ENCODE measurements around the gene KCNMB3.

DNA sequence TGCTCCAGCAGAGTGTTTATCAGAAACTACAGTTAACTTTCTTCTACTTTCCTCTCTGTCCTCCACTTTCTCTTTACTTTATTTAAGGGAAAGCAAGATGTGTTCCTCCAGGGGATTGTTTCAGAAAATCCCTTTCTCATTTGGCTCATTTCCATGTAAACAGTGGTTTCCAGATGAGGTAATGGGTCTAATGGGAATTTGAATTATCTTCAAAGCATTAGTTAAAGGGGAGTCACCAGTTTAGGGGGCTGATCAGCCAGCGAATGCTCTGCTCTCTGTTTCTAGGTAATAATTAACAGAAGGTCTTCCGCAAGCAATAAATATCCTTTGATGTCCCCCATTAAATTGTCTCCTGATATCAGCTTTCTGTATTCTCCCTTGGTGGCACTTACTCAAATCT is 41.5 kb upstream of the KCNMB3 start:
- TF ChIP-seq EZH2phosphoT487 (IDR thresholded peaks at IDR 0.05; ENCODE audit: borderline replicate concordance): no peak
- TF ChIP-seq SP1 (IDR thresholded peaks at IDR 0.05; ENCODE audit: low read depth): no peak
- TF ChIP-seq, protein P1, sequence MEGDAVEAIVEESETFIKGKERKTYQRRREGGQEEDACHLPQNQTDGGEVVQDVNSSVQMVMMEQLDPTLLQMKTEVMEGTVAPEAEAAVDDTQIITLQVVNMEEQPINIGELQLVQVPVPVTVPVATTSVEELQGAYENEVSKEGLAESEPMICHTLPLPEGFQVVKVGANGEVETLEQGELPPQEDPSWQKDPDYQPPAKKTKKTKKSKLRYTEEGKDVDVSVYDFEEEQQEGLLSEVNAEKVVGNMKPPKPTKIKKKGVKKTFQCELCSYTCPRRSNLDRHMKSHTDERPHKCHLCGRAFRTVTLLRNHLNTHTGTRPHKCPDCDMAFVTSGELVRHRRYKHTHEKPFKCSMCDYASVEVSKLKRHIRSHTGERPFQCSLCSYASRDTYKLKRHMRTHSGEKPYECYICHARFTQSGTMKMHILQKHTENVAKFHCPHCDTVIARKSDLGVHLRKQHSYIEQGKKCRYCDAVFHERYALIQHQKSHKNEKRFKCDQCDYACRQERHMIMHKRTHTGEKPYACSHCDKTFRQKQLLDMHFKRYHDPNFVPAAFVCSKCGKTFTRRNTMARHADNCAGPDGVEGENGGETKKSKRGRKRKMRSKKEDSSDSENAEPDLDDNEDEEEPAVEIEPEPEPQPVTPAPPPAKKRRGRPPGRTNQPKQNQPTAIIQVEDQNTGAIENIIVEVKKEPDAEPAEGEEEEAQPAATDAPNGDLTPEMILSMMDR (IDR thresholded peaks at IDR 0.05 in 2 of 3, conservative IDR thresholded peaks at IDR 0.05 in 1 of 3; ENCODE audit: borderline replicate concordance in 1 of 3, insufficient read depth in 1 of 3, low read depth in 2 of 3, low read length in 2 of 3): no peak
- no peak for TF ChIP-seq POLR2AphosphoS5 (IDR thresholded peaks at IDR 0.05; ENCODE audit: low read depth, low read length)
- no peak for TF ChIP-seq CEBPB (IDR thresholded peaks at IDR 0.05; ENCODE audit: low read depth)
- TF ChIP-seq, protein P2, sequence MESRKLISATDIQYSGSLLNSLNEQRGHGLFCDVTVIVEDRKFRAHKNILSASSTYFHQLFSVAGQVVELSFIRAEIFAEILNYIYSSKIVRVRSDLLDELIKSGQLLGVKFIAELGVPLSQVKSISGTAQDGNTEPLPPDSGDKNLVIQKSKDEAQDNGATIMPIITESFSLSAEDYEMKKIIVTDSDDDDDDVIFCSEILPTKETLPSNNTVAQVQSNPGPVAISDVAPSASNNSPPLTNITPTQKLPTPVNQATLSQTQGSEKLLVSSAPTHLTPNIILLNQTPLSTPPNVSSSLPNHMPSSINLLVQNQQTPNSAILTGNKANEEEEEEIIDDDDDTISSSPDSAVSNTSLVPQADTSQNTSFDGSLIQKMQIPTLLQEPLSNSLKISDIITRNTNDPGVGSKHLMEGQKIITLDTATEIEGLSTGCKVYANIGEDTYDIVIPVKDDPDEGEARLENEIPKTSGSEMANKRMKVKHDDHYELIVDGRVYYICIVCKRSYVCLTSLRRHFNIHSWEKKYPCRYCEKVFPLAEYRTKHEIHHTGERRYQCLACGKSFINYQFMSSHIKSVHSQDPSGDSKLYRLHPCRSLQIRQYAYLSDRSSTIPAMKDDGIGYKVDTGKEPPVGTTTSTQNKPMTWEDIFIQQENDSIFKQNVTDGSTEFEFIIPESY (IDR thresholded peaks at IDR 0.05; ENCODE audit: extremely low read depth, insufficient replicate concordance, low read length): no peak
- no peak for TF ChIP-seq RAD21 (IDR thresholded peaks at IDR 0.05; ENCODE audit: low read depth)
- TF ChIP-seq, protein P3, sequence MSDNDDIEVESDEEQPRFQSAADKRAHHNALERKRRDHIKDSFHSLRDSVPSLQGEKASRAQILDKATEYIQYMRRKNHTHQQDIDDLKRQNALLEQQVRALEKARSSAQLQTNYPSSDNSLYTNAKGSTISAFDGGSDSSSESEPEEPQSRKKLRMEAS (IDR thresholded peaks at IDR 0.05): no peak
- TF ChIP-seq ZFX (IDR thresholded peaks at IDR 0.05): no peak
- no peak for TF ChIP-seq POLR2A (IDR thresholded peaks at IDR 0.05; ENCODE audit: borderline replicate concordance, extremely low read depth, insufficient read depth, insufficient read length)
- no peak for TF ChIP-seq EZH2 (IDR thresholded peaks at IDR 0.05)

Measured in HCT116 (cell line).